GM21737 (cell line): ENCODE results near the gene SLC6A18.
"Not testable (repeated sequence)": the region's sequence is repeated elsewhere in the genome, so short reads cannot be mapped to it uniquely, and the experiment has no call there.

Experiments
- ATAC-seq: cut with Tn5 transposase; IDR thresholded peaks from one replicate; pipeline ENCODE4 v1.9.1; 2021; ENCODE audit warnings: mild to moderate bottlenecking, moderate library complexity; ENCODE audit not compliant: unreplicated experiment

Gene SLC6A18

DNA sequence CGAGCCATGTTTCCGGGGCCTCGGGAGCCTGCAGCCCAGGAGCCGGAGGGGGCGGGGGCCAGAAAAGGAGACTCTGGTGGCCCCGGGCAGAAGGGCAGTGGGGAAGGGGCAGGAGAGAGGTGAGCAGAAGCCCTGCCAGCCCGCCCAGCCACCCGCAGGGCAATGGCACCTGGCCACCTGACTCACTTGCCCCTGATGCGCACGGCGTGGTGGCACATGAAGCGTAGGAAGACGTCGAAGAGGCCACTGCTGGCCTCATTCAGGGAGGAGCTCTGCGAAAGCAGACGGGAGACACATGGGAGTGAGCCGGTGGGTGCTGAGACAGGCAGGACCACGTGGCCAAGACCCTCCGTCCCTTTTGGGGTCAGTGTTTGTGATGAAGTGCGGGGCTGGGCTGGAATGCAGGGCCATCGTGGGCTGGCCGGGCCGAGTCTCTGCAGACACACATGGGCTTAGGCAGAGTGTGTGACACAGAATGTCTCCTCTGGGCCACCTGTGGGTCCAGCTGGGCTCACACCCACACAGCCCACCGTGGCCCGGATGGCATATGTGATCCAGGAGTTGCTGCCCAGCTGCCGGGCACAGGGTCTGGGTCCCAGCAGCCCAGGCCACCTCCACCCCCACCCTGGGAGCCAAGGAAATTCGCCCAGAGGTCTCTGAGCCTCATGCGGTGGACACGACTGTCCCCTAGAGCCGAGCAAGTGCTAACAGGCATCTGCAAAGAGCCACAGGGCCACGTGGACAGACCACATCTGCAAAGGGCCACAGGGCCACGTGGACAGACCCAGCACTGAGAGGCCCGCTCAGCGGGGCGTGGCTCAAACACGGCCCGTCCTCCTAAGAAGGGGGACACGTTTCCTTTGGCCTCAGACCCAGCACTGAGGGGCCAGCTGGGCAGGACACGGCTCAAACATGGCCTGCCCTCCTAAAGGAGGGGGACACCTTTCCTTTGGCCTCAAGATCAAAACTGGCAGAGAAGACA lies 46.0 kb downstream of the SLC6A18 start:
- no peak for ATAC-seq

DNA sequence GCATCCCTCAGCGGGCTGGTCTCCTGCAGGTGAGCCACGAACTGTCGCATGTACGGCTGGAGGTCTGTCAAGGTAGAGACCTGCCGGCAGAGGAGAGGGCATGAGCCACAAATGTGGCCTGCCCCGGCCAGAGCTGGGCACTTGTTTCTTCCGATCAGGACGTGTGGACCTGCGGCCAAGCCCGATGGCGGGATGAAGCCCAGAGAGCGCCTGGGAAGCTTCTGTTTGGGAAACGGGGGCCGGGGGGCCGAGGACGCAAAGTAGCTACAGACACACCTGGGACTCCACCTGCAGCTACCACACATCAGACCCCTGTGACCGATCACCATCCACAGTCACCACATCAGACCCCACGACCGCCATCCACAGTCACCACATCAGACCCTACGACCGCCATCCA lies 47.0 kb downstream of the SLC6A18 start:
- no peak for ATAC-seq

DNA sequence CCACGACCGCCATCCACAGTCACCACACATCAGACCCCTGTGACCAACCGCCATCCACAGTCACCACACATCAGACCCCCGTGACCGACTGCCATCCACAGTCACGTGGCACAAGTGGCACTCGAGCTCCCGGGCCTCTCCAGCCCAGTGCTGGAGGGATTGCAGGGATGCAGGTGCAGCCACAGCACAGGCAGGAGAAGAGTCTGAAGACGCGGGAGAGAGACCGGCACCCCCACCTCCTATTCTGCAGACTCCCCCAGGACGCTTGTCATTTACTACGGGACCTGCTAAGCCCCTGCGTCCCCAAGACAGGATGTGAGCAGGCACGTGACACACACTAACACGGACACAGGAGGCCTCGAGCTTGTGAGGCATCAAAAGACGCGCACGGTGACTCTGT lies 48.6 kb downstream of the SLC6A18 start:
- no peak for ATAC-seq

DNA sequence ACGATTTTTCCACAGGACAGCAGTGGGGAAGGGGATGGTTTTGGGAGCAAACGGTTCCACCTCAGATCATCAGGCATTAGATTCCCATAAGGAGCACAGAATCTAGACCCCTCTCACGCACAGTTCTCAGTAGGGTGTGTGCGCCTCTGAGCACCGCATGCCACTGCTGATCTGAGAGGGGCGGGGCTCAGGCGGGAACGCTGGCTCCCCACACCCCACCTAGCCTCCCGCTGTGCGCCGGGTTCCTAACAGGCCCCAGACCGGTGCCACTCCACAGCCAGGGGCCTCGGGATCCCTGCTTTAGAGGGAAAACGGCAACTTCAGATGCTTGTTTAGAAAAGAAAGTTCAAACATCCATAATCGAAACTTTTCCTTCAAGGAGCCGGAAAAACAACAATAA lies 49.3 kb downstream of the SLC6A18 start:
- ATAC-seq, result no peak

DNA sequence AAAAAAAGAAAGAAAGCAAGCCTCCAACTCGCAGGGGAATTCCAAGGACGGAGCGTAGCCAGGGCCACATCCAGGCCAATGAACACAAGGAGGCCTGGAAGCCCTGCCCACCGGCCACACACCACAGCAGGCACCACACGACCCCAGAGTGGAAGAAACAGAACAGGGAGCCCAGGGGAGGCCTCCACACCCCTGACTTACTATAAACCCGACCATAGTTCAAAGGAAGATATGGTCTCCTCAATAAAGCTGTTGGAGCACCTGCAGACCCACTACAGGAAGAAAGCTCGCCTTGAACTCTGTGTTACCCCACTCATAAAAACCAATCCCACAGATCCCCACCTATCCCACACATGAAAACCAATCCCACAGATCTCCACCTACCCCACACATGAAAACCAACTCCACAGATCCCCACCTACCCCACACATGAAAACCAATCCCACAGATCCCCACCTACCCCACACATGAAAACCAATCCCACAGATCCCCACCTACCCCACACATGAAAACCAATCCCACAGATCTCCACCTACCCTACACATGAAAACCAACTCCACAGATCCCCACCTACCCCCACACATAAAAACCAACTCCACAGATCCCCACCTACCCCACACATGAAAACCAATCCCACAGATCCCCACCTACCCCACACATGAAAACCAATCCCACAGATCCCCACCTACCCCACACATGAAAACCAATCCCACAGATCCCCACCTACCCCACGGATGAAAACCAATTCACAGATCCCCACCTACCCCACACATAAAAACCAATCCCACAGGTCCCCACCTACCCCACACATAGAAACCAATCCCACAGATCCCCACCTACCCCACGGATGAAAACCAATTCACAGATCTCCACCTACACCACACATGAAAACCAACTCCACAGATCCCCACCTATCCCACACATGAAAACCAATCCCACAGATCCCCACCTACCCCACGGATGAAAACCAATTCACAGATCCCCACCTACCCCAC lies 50.5 kb downstream of the SLC6A18 start:
- not testable (repeated sequence) for ATAC-seq

DNA sequence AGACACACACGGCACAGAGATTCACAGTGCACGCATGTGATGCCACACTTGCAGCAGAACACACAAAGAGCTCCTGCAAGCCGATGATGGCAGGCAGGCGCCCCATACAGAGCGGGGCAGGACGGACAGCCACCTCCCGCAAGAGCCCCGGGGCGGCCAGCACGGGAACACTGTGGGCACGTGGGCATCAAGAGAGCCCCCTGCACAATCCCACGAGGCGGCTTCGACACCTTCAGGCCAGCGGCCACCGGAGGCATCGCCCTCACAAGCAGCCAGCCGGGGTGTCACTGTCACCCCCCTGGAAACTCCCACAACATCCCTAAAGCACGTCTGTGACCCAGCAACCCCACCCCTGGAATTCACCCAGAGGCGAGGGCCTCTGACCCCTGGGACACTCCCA lies 51.7 kb downstream of the SLC6A18 start:
- ATAC-seq, result no peak

DNA sequence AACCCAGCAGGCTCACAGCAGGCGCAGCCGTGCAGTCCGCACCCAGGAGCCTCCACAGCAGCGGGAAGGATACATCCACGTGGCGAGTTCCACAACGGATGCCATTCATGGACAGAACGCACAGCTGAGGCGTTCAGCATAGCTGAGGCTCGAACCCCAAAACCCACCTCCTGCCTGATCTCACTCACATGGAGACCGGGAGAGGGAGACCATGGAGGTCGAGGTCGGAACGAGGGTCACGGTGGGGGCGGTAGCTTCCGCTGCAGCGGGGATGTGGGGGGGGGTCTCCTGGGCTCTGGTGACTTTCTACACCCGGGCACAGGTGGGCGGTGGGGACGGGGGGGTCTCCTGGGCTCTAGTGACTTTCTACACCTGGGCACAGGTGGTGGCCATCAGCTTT lies 52.1 kb downstream of the SLC6A18 start:
- ATAC-seq, result no peak

DNA sequence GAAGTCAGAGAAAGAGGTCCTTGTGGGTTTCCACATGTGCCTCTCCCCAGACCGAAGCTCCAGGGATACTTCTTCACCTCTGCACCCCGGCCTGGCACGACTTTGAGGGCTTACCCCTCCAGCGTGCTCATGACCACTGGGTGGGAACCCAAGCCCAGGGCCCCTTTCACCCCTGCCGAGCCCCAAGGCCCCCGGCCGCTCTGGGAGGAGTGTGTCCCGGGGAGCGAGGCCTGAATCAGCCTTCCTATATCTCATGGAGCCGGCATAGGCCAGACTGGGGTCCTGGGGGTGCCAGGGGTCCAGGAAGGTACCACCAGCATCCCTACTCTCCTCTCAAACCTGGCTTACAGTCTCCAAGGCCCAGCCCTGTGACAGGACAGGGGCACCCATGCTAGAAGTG lies 52.6 kb downstream of the SLC6A18 start:
- ATAC-seq, result no peak

DNA sequence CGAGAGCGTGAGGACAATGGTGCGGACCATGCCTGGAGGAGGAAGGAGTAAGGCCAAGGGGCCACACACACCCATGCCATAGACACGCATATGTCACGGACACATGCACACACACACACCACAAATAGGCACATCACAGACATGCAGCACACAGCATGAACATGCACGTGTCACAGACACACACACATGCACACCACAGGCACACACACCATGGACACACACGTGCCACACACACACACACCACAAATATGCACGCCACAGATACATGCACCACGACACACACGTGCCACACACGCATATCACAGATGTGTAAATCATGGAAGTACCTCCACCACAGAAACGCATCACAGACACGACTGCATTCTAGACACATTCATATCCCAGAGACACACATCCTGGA lies 53.0 kb downstream of the SLC6A18 start:
- no peak for ATAC-seq

DNA sequence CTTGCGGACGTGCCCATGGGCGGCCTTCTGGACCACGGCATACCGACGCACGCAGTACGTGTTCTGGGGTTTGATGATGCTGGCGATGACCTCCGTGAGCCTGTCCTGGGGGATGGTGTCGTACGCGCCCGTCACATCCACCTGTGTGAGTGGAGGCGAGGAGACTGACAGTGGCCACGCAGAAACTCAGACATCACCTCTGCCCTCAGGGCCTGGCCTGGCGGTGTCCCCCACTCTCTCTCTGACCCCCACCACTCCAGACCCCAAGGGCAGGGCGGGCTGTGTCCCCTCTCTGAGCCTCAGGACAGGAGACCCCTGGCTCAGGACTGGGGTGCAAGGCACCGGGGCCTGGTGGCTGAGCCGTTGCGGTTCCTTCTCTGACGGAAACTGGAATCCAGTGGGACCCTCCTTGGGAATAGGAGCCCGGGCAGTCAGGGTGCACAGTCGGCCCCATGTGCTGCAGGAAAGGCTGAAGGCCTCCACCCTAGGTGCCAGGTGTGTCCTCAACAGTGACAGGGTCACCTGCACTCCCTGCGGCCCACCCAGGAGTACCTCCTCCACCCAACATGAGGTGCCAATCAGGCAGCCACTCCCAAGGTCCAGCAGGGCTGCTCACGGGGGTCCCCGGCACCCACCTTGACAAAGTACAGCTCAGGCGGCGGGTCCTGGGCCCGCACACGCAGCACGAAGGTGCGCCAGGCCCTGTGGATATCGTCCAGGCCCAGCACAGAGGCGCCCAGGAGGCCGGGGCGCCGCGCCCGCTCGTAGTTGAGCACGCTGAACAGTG lies 53.7 kb downstream of the SLC6A18 start:
- no peak for ATAC-seq

DNA sequence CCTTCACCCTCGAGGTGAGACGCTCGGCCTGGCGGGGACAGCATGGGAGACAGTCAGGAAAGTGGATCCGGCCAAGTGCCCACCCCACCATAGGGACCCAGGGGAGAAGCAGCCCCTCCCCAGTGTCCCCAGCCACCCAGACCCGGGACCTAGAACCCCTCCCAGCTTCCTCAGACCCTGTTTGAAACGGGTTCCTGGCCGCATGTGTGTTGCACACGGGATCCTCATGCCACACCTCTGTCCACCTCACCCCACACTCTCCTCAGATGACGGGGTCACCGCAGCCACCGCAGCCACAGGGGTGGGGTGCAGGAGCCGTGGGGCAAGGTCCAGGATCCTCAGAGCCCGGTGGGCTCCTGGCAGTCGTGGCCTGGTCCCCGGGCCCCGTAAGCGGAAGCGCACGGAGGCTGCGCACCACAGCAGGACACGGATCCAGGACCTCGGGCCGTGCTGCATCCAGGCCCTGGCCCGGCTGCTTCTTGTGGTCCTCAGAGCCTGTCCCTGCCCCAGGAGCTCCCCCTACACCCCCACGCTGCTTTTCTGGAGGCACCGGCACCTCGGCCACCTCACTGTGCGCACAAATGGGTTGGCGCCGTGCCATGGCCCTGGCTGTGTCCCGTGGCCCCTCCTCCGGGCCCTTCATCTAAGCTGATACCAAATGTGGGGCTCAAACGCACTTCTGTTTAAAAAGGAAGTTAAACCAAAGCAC lies 54.4 kb downstream of the SLC6A18 start:
- no peak for ATAC-seq

DNA sequence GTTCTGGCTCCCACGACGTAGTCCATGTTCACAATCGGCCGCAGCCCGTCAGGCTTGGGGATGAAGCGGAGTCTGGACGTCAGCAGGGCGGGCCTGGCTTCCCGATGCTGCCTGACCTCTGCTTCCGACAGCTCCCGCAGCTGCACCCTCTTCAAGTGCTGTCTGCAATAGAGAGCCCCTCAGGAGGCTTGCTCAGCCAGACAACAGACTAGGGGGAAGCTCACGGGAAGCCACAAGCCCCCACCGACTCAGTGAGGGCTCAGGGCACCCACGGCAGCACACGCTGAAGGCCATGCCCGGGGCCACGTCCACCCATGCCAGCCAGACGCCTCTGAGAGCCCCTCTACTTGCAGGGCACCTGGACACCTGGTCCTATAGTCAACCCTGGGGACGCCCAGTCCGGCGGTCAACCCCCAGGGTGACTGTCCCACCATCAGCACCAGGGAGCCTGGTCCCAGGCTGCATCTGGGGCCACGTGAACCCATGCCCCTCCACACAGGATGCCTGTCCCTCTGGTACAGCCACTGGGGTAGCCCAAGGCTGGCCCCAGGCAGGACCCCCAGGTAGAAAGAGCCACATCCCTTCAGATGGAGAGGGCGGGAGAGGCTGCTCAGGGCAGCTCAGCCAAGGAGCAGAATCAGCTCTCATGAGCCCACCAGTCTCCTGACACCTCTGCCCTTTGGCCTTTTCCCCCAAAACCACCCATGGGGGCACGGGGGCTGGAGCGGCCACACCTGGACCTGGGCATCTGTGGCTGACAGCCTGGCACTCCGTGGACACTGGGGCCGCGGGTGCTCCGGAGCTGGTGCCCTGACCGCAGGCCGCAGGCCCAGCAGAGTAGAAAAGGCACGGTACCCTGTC lies 55.2 kb downstream of the SLC6A18 start:
- ATAC-seq, result no peak

DNA sequence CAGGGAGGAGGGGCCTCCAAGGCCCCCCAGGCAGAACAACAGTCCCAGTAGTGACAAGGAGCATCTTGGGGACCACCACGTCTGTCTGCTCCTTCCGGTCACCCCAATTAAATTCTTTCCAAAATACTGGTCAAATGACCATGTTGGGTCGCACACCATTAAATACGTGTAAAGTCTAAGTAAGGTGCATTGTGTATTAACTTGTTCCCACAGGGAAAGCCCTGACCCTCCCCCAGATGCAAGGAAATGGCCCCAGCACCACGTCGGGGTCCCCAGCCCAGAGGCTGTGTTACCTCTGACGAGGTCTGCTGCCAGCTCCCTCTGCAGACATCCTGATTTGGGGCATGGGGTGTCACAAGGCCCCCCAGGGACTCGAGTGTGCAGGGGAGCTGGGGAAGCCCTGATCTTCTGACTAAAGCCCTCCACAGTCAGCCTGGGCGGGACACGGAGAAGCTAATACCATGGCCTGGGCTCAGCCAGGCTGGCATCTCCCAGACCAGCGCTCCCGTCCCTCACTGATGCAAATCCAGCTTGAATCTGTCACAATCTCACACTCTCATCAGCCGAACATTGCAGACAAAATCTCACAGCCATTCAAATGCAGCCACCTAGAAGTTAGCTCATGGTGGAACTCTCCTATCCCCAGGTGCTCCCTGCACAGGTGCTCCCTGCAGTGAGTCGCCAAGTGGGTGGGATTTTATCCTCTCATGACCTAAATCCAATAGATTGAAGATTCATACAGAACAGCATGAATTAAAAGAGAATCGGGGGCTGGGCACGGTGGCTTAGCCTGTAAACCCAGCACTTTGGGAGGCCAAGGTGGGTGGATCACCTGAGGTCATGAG lies 56.1 kb downstream of the SLC6A18 start:
- ATAC-seq, result no peak

DNA sequence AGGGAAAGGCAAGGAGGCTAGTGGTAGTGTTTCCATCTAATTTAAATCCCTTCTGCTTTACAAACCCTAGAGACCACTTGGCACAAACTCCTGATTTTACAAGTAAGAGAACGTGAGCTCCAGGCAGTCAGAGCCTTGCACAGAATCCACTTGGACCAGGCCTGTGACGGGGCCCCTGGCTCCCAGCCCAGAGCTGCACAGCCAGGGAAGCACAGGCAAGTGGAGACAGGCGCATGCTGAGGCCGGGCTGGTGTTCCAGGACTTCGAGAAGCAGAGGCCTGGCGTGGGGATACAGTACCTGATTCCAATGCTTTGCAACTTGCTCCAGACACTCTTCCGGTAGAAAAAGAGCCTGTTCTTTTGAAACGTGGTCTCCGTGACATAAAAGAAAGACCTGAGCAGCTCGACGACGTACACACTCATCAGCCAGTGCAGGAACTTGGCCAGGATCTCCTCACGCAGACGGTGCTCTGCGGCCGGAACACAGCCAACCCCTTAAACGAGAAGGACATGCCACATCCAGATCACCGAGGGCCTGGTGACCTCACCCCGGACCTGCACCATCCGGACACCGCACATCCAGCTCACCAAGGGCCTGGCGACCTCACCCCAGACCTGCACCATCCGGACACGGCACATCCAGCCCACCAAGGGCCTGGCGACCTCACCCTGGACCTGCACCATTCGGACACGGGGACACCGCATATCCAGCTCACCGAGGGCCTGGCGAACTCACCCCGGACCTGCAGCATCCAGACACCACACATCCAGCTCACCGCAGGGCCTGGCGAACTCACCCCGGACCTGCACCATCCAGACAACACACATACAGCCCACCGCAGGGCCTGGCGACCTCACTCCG lies 57.2 kb downstream of the SLC6A18 start:
- ATAC-seq, result no peak

DNA sequence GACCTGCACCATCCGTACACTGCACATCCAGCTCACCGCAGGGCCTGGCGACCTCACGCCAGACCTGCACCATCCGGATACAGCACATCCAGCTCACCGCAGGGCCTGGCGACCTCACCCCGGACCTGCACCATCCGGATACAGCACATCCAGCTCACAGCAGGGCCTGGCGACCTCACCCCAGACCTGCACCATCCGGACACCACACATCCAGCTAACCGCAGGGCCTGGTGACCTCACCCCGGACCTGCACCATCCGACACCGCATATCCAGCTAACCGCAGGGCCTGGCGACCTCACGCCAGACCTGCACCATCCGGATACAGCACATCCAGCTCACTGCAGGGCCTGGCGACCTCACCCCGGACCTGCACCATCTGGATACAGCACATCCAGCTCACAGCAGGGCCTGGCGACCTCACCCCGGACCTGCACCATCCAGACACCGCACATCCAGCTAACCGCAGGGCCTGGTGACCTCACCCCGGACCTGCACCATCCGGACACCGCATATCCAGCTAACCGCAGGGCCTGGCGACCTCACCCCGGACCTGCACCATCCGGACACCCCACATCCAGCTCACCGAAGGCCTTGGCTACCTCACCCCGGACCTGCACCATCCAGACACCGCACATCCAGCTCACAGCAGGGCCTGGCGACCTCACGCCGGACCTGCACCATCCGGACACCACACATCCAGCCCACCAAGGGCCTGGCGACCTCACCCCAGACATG lies 58.0 kb downstream of the SLC6A18 start:
- not testable (repeated sequence) for ATAC-seq

DNA sequence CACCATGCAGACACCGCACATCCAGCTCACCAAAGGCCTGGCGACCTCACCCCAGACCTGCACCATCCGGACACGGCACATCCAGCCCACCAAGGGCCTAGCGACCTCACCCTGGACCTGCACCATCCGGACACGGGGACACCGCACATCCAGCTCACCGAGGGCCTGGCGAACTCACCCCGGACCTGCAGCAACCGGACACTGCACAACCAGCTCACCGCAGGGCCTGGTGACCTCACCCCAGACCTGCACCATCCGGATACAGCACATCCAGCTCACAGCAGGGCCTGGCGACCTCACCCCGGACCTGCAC lies 58.5 kb downstream of the SLC6A18 start:
- not testable (repeated sequence) for ATAC-seq
